ENCODE data around the gene SYTL5.

- TF ChIP-seq MAZ (IDR thresholded peaks at IDR 0.05; ENCODE audit: borderline replicate concordance, low read depth, low read length) (no peak), POLR2A (IDR thresholded peaks at IDR 0.05; ENCODE audit: low read length) (no peak), CTCF (IDR thresholded peaks at IDR 0.05) (no peak), RAD21 (conservative IDR thresholded peaks at IDR 0.05 in 1 of 2, IDR thresholded peaks at IDR 0.05 in 1 of 2) (no peak), SMC3 (IDR thresholded peaks at IDR 0.05) (no peak), RNF2 (IDR thresholded peaks at IDR 0.05; ENCODE audit: borderline replicate concordance, low read depth) (no peak), ESRRA (IDR thresholded peaks at IDR 0.05; ENCODE audit: borderline replicate concordance, low read length) (no peak), RFX5 (IDR thresholded peaks at IDR 0.05) (no peak), HMGXB4 (CRISPR knock-in tag; IDR thresholded peaks at IDR 0.05; ENCODE audit: borderline replicate concordance) (no peak), CHD4 (IDR thresholded peaks at IDR 0.05; ENCODE audit: borderline replicate concordance) (no peak), USF2 (IDR thresholded peaks at IDR 0.05) (no peak)
These were observed at the start of gene SYTL5 for GRCh38 chrX:38006291-38006690.

Measured in A549 (cell line).